K562 (cell line): ENCODE data around the gene IFITM2. TPM values are rescaled to one million over a fixed set of nuclear protein-coding genes. Genes with fewer than 3 reads are reported as not detected.
A peak's percentile ranks its signal among the peaks of the same experiment; 100 is the strongest.

Experiments used
- ATAC-seq: fragments of 200-7000 bp; cut with Tn5 transposase; 3 replicates; pipeline ENCODE4 v1.9.1; 2020; ENCODE audit warnings: moderate library complexity
- BruUV-seq: library from RNA; stranded (reverse); fragments of 400-500 nt; replicated peaks from 2 replicates; lab custom pipeline; 2021; lab: Mats Ljungman, UMichigan
- CTCF ChIA-PET: fragments of 300-600 bp; formaldehyde crosslinking; extraction: SDS; loops from one replicate; lab custom pipeline; 2021; ENCODE audit warnings: low intra/inter-chr PET ratio; lab: Yijun Ruan, JAX
- POLR2A ChIA-PET: fragments of 300-600, 350-650 bp; sonication (Branson Sonifier 250); formaldehyde crosslinking; extraction: SDS; loops from one replicate; lab custom pipeline; 2021; ENCODE audit warnings: antibody characterized with exemption, inconsistent platforms; lab: Yijun Ruan, JAX
- DNase-seq, 4 experiments: peaks; one replicate each; pipeline versions ENCODE4 v3.0.0 to v3.0.0-alpha.2; 2011 to 2018; ENCODE audit warnings: low spot score in 3 of 4, mixed read lengths in 3 of 4; ENCODE audit errors: extremely low read depth in 1 of 4
- FAIRE-seq: peaks from 2 replicates; lab custom pipeline; 2011; peaks lifted over from hg19 to GRCh38; lab: Jason Lieb, UNC
- H2AFZ ChIP-seq: 2 replicates; pipeline ENCODE4 v1.6.0; 2011; ENCODE audit warnings: low read depth, low read length, control low read depth, inconsistent platforms
- H3K27ac ChIP-seq: fragments of 200-600 bp; 3 replicates; pipeline ENCODE4 v1.8.0; 2011; ENCODE audit warnings: low read depth, mild to moderate bottlenecking, control low read depth, inconsistent platforms, low read length, moderate library complexity, mixed read lengths; ENCODE audit errors: extremely low read depth
- H3K27me3 ChIP-seq, 2 experiments: fragments of 300-600 bp in 1 of 2; 2 replicates in 1 of 2; 3 replicates in 1 of 2; pipeline versions ENCODE4 v1.6.0 to v1.8.0; 2011; ENCODE audit warnings: inconsistent platforms in 2 of 2, low read length in 2 of 2, mild to moderate bottlenecking in 1 of 2, mixed read lengths in 1 of 2, moderate library complexity in 1 of 2; ENCODE audit not compliant: control insufficient read depth in 2 of 2, insufficient read depth in 2 of 2
- H3K36me3 ChIP-seq: fragments of 300-600 bp; 3 replicates; pipeline ENCODE4 v1.8.0; 2011; ENCODE audit warnings: mild to moderate bottlenecking, low read length, inconsistent platforms; ENCODE audit not compliant: control insufficient read depth, insufficient read depth
- H3K4me1 ChIP-seq, 2 experiments: fragments of 200-600 bp in 1 of 2; replicated peaks in 1 of 2; 2 replicates in 1 of 2; 3 replicates in 1 of 2; pipeline versions ENCODE4 v1.5.1 to v1.8.0; 2011; ENCODE audit warnings: inconsistent platforms in 2 of 2, low read length in 2 of 2, mild to moderate bottlenecking in 1 of 2, mixed read lengths in 1 of 2, moderate library complexity in 1 of 2; ENCODE audit not compliant: control insufficient read depth in 2 of 2, insufficient read depth in 2 of 2
- H3K4me2 ChIP-seq: 2 replicates; pipeline ENCODE4 v1.6.1; 2011; ENCODE audit warnings: low read length, control low read depth, inconsistent platforms, mixed read lengths; ENCODE audit not compliant: insufficient read depth
- H3K4me3 ChIP-seq: fragments of 200-600 bp; sonication (generic), shearing (Covaris generic); 2 replicates; pipeline ENCODE4 v1.5.1; 2016; ENCODE audit warnings: control low read depth, inconsistent platforms
- H3K79me2 ChIP-seq: fragments of 200-600 bp; 3 replicates; pipeline ENCODE4 v1.8.0; 2011; ENCODE audit warnings: low read length, inconsistent platforms; ENCODE audit not compliant: control insufficient read depth, insufficient read depth
- H3K9ac ChIP-seq, 2 experiments: 2 replicates each; pipeline versions ENCODE4 v1.6.0 to v1.6.1; 2011; ENCODE audit warnings: low read depth in 2 of 2, low read length in 2 of 2, control low read depth in 1 of 2, inconsistent platforms in 1 of 2, mild to moderate bottlenecking in 1 of 2, mixed read lengths in 1 of 2; ENCODE audit not compliant: insufficient read depth in 1 of 2
- H3K9me1 ChIP-seq: one replicate; pipeline ENCODE4 v1.6.0; 2011; ENCODE audit warnings: inconsistent platforms, mild to moderate bottlenecking, low read length, moderate library complexity; ENCODE audit not compliant: control insufficient read depth, insufficient read depth
- H3K9me3 ChIP-seq: replicated peaks from 2 replicates; pipeline ENCODE4 v1.5.1; 2011; ENCODE audit warnings: low read depth, low read length, inconsistent platforms; ENCODE audit not compliant: control insufficient read depth, insufficient read depth
- H4K20me1 ChIP-seq: replicated peaks from 2 replicates; pipeline ENCODE4 v1.6.1; 2011; ENCODE audit warnings: low read length, inconsistent platforms, mixed read lengths; ENCODE audit not compliant: control insufficient read depth, insufficient read depth
- CBX3 ChIP-seq, 2 experiments: IDR thresholded peaks; 1 replicate in 1 of 2; 2 replicates in 1 of 2; pipeline ENCODE4 v1.6.1; 2012; ENCODE audit warnings: inconsistent platforms in 2 of 2, low read length in 2 of 2, borderline replicate concordance in 1 of 2, control low read depth in 1 of 2
- CBX5 ChIP-seq: IDR thresholded peaks from 2 replicates; pipeline ENCODE4 v1.6.1; 2014; ENCODE audit warnings: low read depth, borderline replicate concordance
- LCOR ChIP-seq: sonication (generic); formaldehyde crosslinking; IDR thresholded peaks from 2 replicates; pipeline ENCODE4 v1.8.0; 2022; ENCODE audit warnings: mild to moderate bottlenecking, missing genetic modification reagents
- MTA3 ChIP-seq: fragments of 450-650 bp; formaldehyde crosslinking; IDR thresholded peaks from 2 replicates; pipeline ENCODE4 v1.6.1; 2017; ENCODE audit warnings: mild to moderate bottlenecking, borderline replicate concordance
- NEUROD1 ChIP-seq: fragments of 150-350 bp; IDR thresholded peaks from 2 replicates; pipeline ENCODE4 v1.6.1; 2014; ENCODE audit warnings: borderline replicate concordance, low read length, low read depth; ENCODE audit not compliant: partially characterized antibody
- SRSF9 ChIP-seq: fragments of 200-400 bp; formaldehyde crosslinking; IDR thresholded peaks from 2 replicates; pipeline ENCODE4 v1.6.1; 2017; ENCODE audit warnings: low read depth, low read length, borderline replicate concordance
- STAG1 ChIP-seq: sonication (generic); formaldehyde crosslinking; IDR thresholded peaks from 2 replicates; pipeline ENCODE4 v1.5.0; 2020; ENCODE audit warnings: missing genetic modification reagents, borderline replicate concordance
- ZKSCAN3 ChIP-seq: fragments of 250-450 bp; sonication (Bioruptor Pico); IDR thresholded peaks from 2 replicates; pipeline ENCODE4 v1.4.0; 2020
- ZNF212 ChIP-seq: fragments of 450-650 bp; formaldehyde crosslinking; IDR thresholded peaks from 2 replicates; pipeline ENCODE4 v1.4.0; 2020; ENCODE audit warnings: mild to moderate bottlenecking
- ZNF239 ChIP-seq: fragments of 250-450 bp; sonication (Bioruptor Pico); IDR thresholded peaks from 2 replicates; pipeline ENCODE4 v1.4.0; 2020; ENCODE audit warnings: mild to moderate bottlenecking
- ZNF24 ChIP-seq: fragments of 450-650 bp; IDR thresholded peaks from 2 replicates; pipeline ENCODE4 v1.6.1; 2016
- ZNF347 ChIP-seq: fragments of 450-650 bp; formaldehyde crosslinking; IDR thresholded peaks from 2 replicates; pipeline ENCODE4 v1.4.0; 2020; ENCODE audit warnings: low read depth, mild to moderate bottlenecking, moderate library complexity
- WGBS: fragments of 100-300 bp; shearing (Covaris generic); methylation state at CpG from one replicate; pipeline ENCODE4 v1.1.6; 2016; ENCODE audit warnings: low coverage, mixed read lengths; ENCODE audit not compliant: insufficient coverage; ENCODE audit errors: missing lambda C conversion rate; 5-methylcytosine and 5-hydroxymethylcytosine counted together
- in situ Hi-C: fragments of 300-500 bp; cut with MboI; formaldehyde crosslinking; loops from 4 replicates; pipeline ENCODE4 v1.15.0; 2018; ENCODE audit warnings: inconsistent platforms, mixed read lengths
- intact Hi-C: fragments of 100-400 bp; cut with micrococcal nuclease; formaldehyde crosslinking; loops from 2 replicates; pipeline ENCODE4 v1.14.2; 2022
- polyA plus RNA-seq, 8 experiments: library from polyadenylated mRNA; depleted of rRNA in 4 of 8; stranded (reverse) in 5 of 8; unstranded in 3 of 8; fragments of >200 nt; fragmentation: Nextera tagmentation in 2 of 8; fragmentation: Illumina TruSeq in 1 of 8; extraction: Ambion mirVana in 2 of 8; extraction: Trizol in 1 of 8; gene quantifications; 2 replicates each; pipeline versions ENCODE4 v1.2.1 to v1.2.3, GENCODE V29; 2011 to 2014; ENCODE audit warnings: inconsistent platforms in 1 of 8, missing spikeins in 1 of 8
- total RNA-seq, 7 experiments: library from RNA; depleted of rRNA in 6 of 7; stranded (reverse); fragments of >200 nt in 6 of 7; fragmentation: Illumina TruSeq in 2 of 7; extraction: Trizol in 2 of 7; gene quantifications; 2 replicates each; pipeline versions ENCODE4 v1.2.1 to v1.2.3, GENCODE V29; 2011 to 2021; ENCODE audit warnings: low replicate concordance in 1 of 7
- TF ChIP-seq, protein P1 (sequence below): IDR thresholded peaks from 2 replicates; pipeline ENCODE4 v1.6.1; 2011; ENCODE audit warnings: borderline replicate concordance, low read depth, mild to moderate bottlenecking, moderate library complexity, low read length; ENCODE audit not compliant: insufficient read depth, poor library complexity, severe bottlenecking
- TF ChIP-seq, protein P2 (sequence below): fragments of 450-650 bp; IDR thresholded peaks from 2 replicates; pipeline ENCODE4 v1.6.1; 2016; ENCODE audit warnings: missing biosample characterization, missing genetic modification characterization
- TF ChIP-seq, protein P3 (sequence below): fragments of 250-450 bp; sonication (Bioruptor Pico); IDR thresholded peaks from 2 replicates; pipeline ENCODE4 v1.5.1; 2021; ENCODE audit warnings: mild to moderate bottlenecking

Gene IFITM2
- total and polyA plus RNA-seq, 9 of the 15 experiments (the other 6 are each of a cell fraction or from before 2014, with no cell fraction given): 52.8 to 4,872 (median 356) TPM

DNA sequence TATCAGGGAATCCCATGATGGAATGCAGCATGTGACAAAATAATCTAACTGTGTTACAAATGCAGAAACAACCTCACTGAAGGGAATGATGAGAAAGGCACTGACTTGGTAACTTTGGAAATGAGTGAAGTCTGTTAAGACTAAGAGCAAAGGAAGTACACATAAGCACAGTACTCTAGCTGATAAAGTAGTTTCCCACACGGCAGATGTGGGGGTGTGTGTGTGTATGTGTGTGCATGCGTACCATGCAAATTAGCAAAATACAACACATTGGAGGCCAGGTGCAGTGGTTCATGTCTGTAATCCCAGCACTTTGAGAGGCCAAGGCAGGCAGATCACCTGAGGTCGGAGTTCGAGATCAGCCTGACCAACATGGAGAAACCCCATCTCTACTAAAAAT, 46.0 kb upstream of the IFITM2 start:
- intact Hi-C loops: no loop called here
- H2AFZ ChIP-seq: no peak overlapping the region
- ChIA-PET POLR2A (interaction anchor here (1.3 kb wide), 1 partner anchor 10 kb away, joined by 3 read pairs; no protein-coding TSS in a partner anchor), CTCF (no interaction called here)
- no peak for FAIRE-seq
- ATAC-seq: no peak
- BruUV-seq: no TSS peak
- DNase-seq: no peak
- H3K9me1 ChIP-seq: no peaks in the 10 kb centered on the region
- no peaks in the 10 kb centered on the region for H3K27me3 ChIP-seq
- TF ChIP-seq ZNF24 (no peak), ZKSCAN3 (CRISPR knock-in tag) (no peak), ZNF347 (CRISPR knock-in tag) (no peak), NEUROD1 (no peak), STAG1 (no peak), SRSF9 (no peak), CBX5 (0 out of 2 replicates have a peak, but pooled peaks have one; percentile 57), MTA3 (0 out of 2 replicates have a peak, but pooled peaks have one; percentile 40), CBX3 (IDR thresholded peaks at IDR 0.05; ENCODE audit: borderline replicate concordance in 1 of 2, low read length in 2 of 2) (peak in 1 of 2 experiments; percentile 49; a peak in 1 of 3 replicates), ZNF239 (CRISPR knock-in tag) (no peak), LCOR (CRISPR knock-in tag) (no peak), ZNF212 (CRISPR knock-in tag) (no peak)
- TF ChIP-seq, protein P1, sequence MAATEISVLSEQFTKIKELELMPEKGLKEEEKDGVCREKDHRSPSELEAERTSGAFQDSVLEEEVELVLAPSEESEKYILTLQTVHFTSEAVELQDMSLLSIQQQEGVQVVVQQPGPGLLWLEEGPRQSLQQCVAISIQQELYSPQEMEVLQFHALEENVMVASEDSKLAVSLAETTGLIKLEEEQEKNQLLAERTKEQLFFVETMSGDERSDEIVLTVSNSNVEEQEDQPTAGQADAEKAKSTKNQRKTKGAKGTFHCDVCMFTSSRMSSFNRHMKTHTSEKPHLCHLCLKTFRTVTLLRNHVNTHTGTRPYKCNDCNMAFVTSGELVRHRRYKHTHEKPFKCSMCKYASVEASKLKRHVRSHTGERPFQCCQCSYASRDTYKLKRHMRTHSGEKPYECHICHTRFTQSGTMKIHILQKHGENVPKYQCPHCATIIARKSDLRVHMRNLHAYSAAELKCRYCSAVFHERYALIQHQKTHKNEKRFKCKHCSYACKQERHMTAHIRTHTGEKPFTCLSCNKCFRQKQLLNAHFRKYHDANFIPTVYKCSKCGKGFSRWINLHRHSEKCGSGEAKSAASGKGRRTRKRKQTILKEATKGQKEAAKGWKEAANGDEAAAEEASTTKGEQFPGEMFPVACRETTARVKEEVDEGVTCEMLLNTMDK: no peak
- TF ChIP-seq, protein P2, sequence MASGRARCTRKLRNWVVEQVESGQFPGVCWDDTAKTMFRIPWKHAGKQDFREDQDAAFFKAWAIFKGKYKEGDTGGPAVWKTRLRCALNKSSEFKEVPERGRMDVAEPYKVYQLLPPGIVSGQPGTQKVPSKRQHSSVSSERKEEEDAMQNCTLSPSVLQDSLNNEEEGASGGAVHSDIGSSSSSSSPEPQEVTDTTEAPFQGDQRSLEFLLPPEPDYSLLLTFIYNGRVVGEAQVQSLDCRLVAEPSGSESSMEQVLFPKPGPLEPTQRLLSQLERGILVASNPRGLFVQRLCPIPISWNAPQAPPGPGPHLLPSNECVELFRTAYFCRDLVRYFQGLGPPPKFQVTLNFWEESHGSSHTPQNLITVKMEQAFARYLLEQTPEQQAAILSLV (tag): no peak
- TF ChIP-seq, protein P3, sequence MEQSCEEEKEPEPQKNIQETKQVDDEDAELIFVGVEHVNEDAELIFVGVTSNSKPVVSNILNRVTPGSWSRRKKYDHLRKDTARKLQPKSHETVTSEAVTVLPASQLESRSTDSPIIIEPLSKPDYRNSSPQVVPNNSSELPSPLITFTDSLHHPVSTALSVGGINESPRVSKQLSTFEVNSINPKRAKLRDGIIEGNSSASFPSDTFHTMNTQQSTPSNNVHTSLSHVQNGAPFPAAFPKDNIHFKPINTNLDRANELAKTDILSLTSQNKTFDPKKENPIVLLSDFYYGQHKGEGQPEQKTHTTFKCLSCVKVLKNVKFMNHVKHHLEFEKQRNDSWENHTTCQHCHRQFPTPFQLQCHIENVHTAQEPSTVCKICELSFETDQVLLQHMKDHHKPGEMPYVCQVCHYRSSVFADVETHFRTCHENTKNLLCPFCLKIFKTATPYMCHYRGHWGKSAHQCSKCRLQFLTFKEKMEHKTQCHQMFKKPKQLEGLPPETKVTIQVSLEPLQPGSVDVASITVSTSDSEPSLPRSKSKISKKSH (CRISPR knock-in tag): no peak
- 45% methylated on average over 4 of the region's 4 CpGs for WGBS
- H4K20me1 ChIP-seq: no peaks in the 10 kb centered on the region
- no peak overlapping the region for H3K4me3 ChIP-seq
- no peaks in the 10 kb centered on the region for H3K36me3 ChIP-seq
- H3K79me2 ChIP-seq: no peaks in the 10 kb centered on the region
- in situ Hi-C loops: no loop called here
- H3K4me2 ChIP-seq: no peak overlapping the region
- H3K9ac ChIP-seq: no peak overlapping the region
- H3K9me3 ChIP-seq: peaks cover 4% of the 10 kb centered on the region
- H3K27ac ChIP-seq: no peak overlapping the region
- peaks cover 9 to 19% of the 10 kb centered on the region in 2 experiments for H3K4me1 ChIP-seq
